NCI-H2227 (cell line): ENCODE results near the gene RFX7.

ENCODE experiments used
- DNase-seq: peaks from one replicate; lab custom pipeline; 2025; ENCODE audit not compliant: unreplicated experiment; lab: John Stamatoyannopoulos, UW

Gene RFX7

DNA sequence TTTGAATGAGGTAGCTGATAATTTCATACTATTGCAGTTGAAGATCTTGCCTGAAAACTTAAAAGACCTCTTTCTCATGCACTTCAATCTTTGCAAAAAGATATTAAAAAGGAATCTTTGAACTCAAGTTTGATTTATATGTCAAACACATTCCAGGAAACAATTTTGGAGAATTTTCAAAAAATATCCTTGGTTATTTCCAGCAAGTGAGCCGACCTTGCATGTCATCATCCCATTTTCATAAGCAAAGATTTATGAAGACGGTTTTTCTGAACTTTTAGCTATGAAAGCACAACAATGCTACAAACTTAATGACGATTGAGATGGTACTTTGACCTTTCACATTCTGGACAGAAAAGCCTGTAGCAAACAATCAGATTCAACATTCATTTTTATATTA lies 95.6 kb downstream of the RFX7 start:
- DNase-seq: no peak

- DNase-seq: no peak
Measured at GRCh38 chr15:56146756-56147155, 96.9 kb downstream of the RFX7 start.

DNA sequence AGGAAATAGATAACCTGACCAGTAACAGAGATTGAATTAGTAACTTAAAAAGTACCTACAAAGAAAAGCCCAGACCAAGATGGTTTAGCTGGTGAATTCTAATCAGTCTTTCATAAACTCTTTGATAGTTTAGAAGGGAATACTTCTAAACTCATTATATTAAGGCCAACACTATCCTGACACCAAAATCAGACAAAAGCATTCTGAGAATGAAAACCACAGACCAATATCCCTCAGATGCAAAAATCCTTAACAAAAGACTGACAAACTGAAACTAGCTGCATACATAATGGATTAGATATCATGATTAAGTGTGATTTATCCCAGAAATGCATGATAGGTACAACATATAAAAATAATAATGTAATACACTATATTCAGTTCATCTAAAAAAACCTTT lies 115.6 kb downstream of the RFX7 start:
- DNase-seq: no peak

- DNase-seq: no peak
Measured at GRCh38 chr15:56126409-56126808, 117.3 kb downstream of the RFX7 start.

DNA sequence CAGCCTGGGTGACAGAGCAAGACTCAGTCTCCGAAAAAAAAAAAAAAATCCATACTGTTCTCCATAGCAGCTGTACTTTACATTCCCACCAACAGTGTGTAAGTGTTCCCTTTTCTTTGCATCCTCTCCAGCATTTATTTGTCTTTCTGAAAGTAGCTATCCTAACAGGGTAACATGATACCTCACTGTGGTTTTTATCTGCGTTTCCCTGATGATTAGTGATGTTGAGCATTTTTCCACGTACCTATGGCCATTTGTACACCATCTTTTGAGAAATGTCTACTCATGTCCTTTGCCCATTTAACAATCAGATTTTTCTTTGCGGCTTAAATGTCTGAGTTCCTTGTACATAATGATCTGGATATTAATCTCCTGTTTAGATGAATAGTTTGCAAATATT lies 119.3 kb downstream of the RFX7 start:
- DNase-seq: no peak

DNA sequence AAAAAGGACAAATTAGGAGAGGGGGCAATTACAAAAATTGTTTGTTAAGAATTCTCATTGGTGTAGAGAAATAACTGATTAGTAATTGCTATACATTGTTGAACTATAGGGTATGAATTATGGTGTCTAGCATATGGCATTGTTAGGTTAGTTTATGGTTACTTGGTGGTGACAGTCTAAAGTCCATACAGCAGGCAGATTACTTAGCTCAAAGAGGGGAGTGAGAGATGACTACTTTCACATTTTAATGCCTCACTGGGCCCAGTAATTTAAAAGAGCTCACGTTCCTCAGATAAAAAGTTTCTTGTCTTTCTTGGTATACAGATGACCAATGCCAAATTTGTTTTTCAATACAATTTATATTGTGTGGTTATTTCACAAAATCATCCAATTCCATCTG lies 137.8 kb downstream of the RFX7 start:
- DNase-seq: no peak

DNA sequence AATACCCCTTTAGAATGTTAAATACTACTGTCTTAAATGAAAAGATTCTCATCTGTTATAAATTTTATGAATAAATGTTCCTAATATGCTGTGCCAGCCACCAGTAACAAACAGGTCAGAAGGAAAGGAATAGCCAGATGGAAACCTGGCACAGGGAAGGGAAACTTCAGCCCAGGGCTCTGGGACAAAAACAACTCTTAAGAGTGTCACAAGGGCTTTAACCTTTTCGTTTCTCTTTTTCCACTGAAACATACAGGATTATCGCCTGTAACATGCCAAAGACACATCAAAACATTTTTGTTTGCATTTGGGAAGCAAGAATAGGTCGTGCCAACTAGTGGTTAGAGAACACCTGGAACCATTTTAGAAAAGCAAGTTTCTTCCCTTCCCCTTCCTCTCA lies 141.2 kb downstream of the RFX7 start:
- no peak for DNase-seq

DNA sequence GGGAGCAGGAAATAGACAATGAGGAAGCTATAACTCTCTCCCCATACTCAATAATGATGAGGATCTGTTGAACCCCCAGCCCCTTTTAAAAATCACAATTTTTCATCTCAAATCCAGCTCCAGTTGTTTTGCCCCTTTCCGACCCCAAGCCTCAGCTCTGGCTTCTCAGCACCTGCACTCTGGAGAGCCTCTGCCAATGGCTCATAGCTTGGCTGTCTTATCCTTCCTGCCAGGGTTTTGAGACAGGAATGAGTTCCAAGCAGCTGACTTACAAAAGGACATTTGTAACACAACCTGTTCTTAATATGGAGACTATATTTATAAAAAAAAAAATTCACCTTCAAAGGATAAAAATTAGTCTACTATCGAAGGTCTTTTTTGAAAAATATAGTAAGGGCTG lies 144.4 kb downstream of the RFX7 start:
- DNase-seq: no peak

GRCh38 chr15:56098195-56098863 lies 145.3 kb downstream of the RFX7 start:
- DNase-seq: no peak

DNA sequence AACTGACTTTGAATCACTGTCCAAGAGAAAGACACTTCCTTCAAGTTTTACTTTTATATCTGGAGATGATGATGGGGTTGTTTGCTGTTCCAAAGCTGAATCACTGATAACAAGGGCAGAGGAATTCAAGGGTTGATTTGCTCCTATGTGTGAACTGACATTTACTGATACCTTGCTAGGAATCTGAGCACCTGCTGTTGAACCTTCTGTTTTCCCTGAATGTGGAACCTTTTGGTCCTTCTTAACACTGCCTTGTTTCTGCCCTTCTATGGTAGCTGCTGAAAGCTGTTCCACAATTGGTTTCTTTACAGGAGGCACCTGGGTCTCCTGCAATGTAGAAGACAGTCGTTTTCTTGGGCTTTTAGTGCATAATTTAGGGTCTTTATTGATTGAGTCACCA lies 148.3 kb downstream of the RFX7 start:
- DNase-seq: no peak

- no peak for DNase-seq
Measured at GRCh38 chr15:56094171-56094570, 149.5 kb downstream of the RFX7 start.

DNA sequence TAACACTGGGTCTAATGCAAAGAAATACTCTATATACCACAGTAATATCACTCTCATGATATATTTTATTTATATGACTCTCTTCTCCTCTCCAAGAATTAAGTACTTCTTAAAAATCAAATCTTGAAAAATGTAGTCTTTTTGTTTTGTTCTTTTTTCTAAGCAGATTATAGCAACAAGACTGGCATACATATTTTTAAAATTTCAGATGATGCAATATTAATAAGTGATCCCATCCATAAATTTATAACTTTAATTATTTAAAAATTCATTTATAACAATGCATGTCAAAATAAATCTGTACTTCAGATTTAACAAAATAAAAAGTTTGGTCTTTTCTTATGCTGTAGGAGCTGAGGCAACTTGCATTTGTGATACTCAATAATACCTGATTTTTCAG lies 155.3 kb downstream of the RFX7 start:
- no peak for DNase-seq

GRCh38 chr15:56086566-56086965 lies 157.1 kb downstream of the RFX7 start:
- no peak for DNase-seq

DNA sequence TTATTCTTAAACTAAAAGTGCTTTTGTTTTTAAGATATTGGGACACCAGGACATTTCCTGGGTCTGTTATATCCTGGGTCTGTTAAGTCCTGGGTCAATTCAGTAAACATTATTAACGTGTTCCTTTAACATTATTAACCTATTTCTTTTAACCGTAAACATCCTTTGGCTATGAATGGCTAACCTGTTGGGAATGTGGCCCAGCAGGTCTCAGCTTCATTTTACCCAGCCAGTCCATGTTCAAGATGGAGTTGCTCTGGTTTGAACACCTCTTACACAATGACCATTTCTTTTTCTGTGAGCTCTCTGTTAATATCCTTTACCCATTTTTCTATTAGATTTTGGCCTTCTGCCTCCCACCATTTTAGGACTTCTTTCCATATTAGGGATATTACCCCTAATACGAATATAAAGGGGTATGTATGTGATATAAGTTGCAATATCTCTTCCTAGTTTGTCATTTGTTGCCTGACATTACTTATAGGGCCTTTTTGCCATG lies 161.4 kb downstream of the RFX7 start:
- no peak for DNase-seq

DNA sequence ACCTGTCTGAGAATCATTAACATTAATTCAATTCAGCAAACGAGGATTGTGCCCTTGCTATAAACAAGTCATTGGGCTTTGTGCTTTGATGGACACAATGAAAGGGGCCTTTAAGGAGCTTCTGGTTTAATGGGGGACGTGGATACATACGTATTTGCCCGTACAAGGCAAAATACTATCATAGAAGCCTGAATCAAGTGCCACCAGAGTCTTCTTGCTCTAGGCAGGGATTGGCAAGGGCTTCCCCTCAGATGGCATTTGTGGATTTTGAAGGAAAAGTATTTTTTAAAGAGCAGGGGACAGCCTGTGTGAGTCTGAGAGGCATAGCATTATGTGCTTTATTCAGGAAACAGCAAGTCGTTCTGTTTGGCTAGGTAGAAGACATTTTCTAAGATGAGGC lies 166.6 kb downstream of the RFX7 start:
- DNase-seq: no peak

DNA sequence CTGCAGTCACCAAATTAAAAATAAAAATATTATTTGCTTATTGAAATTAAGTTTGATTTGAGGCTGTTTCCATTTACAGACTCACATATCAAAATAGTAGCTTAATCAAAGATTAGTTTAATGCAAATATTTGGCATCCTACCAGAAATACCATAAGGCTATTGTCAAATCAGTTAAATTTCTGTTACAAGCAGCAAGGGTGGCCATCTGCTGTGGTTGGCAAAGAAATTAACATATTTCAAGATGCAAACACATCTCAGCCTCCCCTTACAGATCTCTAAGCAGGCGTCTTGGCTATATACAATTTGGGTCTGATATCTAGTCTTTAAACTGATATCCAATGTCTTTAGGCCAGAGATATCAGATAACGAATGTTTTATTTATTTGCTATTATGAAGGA lies 167.0 kb downstream of the RFX7 start:
- DNase-seq: no peak

- DNase-seq: no peak
Measured at GRCh38 chr15:56074481-56075265, 169.0 kb downstream of the RFX7 start.

DNA sequence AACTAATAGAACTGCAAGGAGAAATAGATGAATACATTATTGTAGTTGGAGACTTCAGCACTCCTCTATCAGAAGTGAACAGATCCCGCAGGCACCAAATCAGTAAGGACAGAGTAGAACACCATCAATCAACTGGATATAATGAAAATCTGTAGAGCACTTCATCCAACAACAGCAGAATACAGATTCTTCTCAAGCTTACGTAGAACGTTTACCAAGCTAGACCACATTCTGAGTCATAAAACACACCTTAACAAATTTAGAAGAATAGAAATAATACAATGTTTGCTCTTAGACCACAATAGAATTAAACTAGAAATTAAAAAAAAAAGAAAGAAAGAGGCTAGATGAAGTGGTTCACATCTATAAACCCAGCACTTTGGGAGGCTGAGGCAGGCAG lies 179.5 kb downstream of the RFX7 start:
- DNase-seq: no peak

GRCh38 chr15:56059716-56060115 lies 184.0 kb downstream of the RFX7 start:
- DNase-seq: no peak

GRCh38 chr15:56058986-56059385 lies 184.7 kb downstream of the RFX7 start:
- peak; percentile 1 for DNase-seq

DNA sequence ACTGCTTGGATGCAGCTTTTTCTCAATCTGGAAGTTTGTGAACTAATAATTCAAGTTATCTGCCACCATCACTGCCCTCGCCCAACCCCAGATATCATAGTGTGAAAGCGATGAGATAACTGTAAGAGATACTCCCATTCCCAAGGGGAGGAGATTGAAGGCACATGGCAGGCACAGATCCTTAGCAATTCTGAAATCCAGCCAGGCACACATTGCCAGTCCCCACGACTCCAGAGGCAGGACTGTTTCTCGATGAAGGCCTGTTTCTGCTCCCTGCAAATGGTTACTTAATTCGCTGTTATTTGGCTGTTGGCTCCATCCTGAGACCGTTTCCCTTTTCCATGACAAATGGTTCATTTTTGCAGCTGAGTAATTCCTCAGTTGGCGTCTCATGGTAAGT lies 187.1 kb downstream of the RFX7 start:
- DNase-seq: no peak

GRCh38 chr15:56053046-56053400 lies 190.7 kb downstream of the RFX7 start:
- DNase-seq: no peak
